Globus pallidus (tissue), 1 donor: Measurements from ENCODE around the gene PPP5C.
"Not testable (repeated sequence)": the region's sequence is repeated elsewhere in the genome, so short reads cannot be mapped to it uniquely, and the experiment has no call there.

Source experiments
- DNase-seq: peaks from one replicate; pipeline ENCODE4 v3.0.0-alpha.2; 2015; ENCODE audit warnings: low spot score

PPP5C gene

GRCh38 chr19:46386996-46387712 is 40.3 kb downstream of the PPP5C start:
- DNase-seq, result no peak

- DNase-seq, result no peak
Observed at GRCh38 chr19:46387713-46388130, 40.8 kb downstream of the PPP5C start.

- DNase-seq, result no peak
Observed at GRCh38 chr19:46388311-46389095, 41.6 kb downstream of the PPP5C start.

- no peak for DNase-seq
Observed at GRCh38 chr19:46390121-46390858, 43.4 kb downstream of the PPP5C start.

DNA sequence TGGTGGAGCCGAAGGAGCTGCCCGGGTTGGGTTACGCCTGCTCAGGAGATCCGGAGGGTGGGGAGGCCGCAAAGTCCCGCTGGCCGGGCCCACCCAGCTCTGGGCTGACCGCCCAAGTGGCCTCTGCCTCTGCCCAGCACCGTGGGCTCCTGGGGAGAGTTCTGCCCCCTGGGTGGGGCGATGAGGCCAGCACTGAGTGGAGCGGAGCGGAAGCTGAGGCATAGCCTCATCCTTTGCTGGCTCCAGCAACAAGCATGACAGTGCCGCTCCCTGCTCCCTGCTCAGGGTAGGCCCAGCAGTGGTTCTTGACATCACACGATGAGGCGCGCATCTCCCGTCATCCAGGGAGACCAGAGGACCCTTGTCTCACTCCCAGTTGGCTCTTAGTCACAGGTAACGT is 44.0 kb downstream of the PPP5C start:
- DNase-seq, result no peak

GRCh38 chr19:46391296-46392251 is 44.7 kb downstream of the PPP5C start:
- DNase-seq, result no peak

DNA sequence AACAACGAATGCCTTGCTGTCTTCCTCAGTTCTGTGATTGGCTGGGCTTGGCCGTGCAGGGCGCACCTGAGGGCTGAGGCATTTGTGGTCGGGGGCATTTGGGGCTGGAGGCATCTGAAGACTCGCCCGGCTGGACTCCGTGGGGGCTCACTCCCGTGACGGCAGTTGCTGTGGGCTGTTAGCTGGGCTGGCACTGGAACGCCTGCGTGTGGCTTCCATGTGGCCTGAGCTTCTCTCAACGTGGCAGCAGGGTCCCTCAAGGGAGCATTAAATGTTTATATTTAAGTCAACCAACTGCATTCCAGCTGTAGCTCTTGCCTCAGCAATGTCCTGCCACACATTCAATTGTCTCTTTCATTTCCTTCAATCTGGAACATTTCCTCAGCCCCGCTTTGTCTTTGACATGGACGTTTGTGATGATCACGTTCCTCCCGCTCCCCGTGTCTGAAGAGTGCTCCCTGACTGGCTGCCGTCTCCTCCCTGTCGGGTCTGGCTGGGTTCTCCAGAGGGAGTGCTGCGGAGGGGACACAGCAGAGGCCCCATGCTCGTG is 45.4 kb downstream of the PPP5C start:
- no peak for DNase-seq

GRCh38 chr19:46392837-46393236 is 46.0 kb downstream of the PPP5C start:
- no peak for DNase-seq

GRCh38 chr19:46393456-46394401 is 46.8 kb downstream of the PPP5C start:
- DNase-seq, result no peak

- DNase-seq, result no peak
Observed at GRCh38 chr19:46394402-46394797, 47.5 kb downstream of the PPP5C start.

GRCh38 chr19:46397801-46398479 is 51.1 kb downstream of the PPP5C start:
- not testable (repeated sequence) for DNase-seq

- DNase-seq, result no peak
Observed at GRCh38 chr19:46402725-46403124, 55.8 kb downstream of the PPP5C start.

- no peak for DNase-seq
Observed at GRCh38 chr19:46404055-46404752, 57.3 kb downstream of the PPP5C start.

- no peak for DNase-seq
Observed at GRCh38 chr19:46404753-46405468, 58.0 kb downstream of the PPP5C start.

- DNase-seq, result no peak
Observed at GRCh38 chr19:46406976-46407375, 60.1 kb downstream of the PPP5C start.

DNA sequence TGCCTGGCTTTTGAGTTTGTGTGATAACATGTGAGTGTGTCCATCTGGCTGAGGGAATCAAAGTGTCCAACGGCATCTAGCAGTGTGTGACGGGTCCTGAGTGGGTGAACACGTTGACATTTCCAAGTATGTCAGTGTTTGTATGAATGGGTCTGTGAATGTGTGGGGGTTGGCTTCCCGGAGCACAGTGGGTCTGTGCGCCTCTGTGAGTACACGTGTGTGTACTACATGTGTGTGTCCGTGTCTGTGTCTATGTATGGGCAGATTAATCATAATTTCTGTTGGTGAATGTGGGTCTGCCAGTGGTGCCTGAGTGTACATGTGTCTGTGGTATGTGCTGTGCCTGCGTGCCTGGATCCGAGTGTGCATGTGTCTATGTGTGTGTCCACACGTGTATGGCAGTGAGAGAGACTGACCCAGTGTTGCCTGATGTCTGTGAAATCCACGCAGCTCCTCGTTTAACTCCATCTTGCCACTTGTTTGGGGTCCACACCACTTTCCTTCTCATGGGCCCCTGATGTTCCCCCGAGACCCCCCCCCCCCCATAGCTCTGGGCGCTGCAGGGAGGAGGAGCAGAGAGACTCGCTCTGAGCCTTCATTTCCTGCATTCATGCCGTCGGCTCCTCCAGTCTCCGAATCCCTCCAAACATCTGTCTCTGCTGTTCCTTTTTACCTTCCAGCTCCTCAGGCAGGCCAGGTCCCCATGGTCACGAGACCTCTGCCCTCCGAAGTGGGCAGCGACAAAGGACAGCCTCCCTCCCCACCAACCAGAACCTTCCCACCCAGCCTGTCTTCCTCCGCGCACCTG is 61.2 kb downstream of the PPP5C start:
- no peak for DNase-seq

GRCh38 chr19:46408664-46409039 is 61.8 kb downstream of the PPP5C start:
- no peak for DNase-seq
